GM13977 (cell line): ENCODE measurements around the gene SORL1-AS1.

Experiments used
- DNase-seq: peaks from one replicate; pipeline ENCODE4 v3.0.0; 2012; ENCODE audit warnings: low spot score
- CTCF ChIP-seq: IDR thresholded peaks from 2 replicates; pipeline ENCODE4 v1.5.1; 2012; ENCODE audit warnings: mild to moderate bottlenecking, control low read depth; ENCODE audit not compliant: insufficient read depth; ENCODE audit errors: extremely low read depth, missing control alignments
- in situ Hi-C: fragments of 300-500 bp; cut with MboI; formaldehyde crosslinking; loops from one replicate; pipeline ENCODE4 v1.12.0; 2022; ENCODE audit warnings: low sequenced_read_pairs, low pct_unique_long_range_greater_than_20kb, mixed read lengths, inconsistent platforms; ENCODE audit not compliant: unreplicated experiment

SORL1-AS1 gene

GRCh38 chr11:121451986-121452608, 670 bp downstream of the SORL1-AS1 start, which contains the start of gene SORL1:
Gene SORL1 (plus strand): TSS chr11:121452314. CDS start chr11:121452332, 18 bp downstream.
- in situ Hi-C loops, result loop anchor here (10.0 kb wide), 1 partner anchor 127 kb away; no protein-coding TSS in a partner anchor
- peak; percentile 82 for TF ChIP-seq CTCF
- DNase-seq, result peak; percentile 84

GRCh38 chr11:121451178-121451985, 1.4 kb downstream of the SORL1-AS1 start:
- in situ Hi-C loops, result loop anchor here (10.0 kb wide), 1 partner anchor 127 kb away; no protein-coding TSS in a partner anchor
- no peak for TF ChIP-seq CTCF
- DNase-seq, result no peak

GRCh38 chr11:121450401-121450800, 2.4 kb downstream of the SORL1-AS1 start:
- no peak for DNase-seq
- no peak for TF ChIP-seq CTCF
- in situ Hi-C loops, result loop anchor here (10.0 kb wide), 1 partner anchor 126 kb away; no protein-coding TSS in a partner anchor

GRCh38 chr11:121449626-121450025, 3.1 kb downstream of the SORL1-AS1 start:
- no peak for TF ChIP-seq CTCF
- in situ Hi-C loops, result loop anchor here (10.0 kb wide), 1 partner anchor 125 kb away; no protein-coding TSS in a partner anchor
- no peak for DNase-seq

- no peak for TF ChIP-seq CTCF
- DNase-seq, result no peak
- in situ Hi-C loops, result no loop called here
These were observed 3.6 kb downstream of the SORL1-AS1 start for GRCh38 chr11:121449123-121449522.

GRCh38 chr11:121448431-121448941, 4.3 kb downstream of the SORL1-AS1 start:
- no peak for DNase-seq
- TF ChIP-seq CTCF, result no peak
- in situ Hi-C loops, result no loop called here
